Esophagus muscularis mucosa (tissue), 4 donors: ENCODE measurements around the gene LRMDA. TPM values are rescaled to one million over a fixed set of nuclear protein-coding genes. Genes with fewer than 3 reads are reported as not detected.

Experiments used
- DNase-seq: peaks from one replicate; pipeline ENCODE4 v3.0.0-alpha.2; 2017; ENCODE audit errors: extremely low spot score
- H3K27ac ChIP-seq, 4 donors: fragments of 200-600 bp; sonication (generic); replicated peaks in 1 of 4; 1 replicate in 3 of 4; 2 replicates in 1 of 4; pipeline ENCODE4 v1.5.1; 2016 to 2019; ENCODE audit warnings: mild to moderate bottlenecking in 1 of 4
- H3K27me3 ChIP-seq, 4 donors: fragments of 200-600 bp; sonication (generic); one replicate each; pipeline versions ENCODE4 v1.5.1 to v1.6.0; 2016 to 2019
- H3K36me3 ChIP-seq, 4 donors: fragments of 200-600 bp; sonication (generic); one replicate each; pipeline ENCODE4 v1.5.1; 2016 to 2019
- H3K4me1 ChIP-seq, 4 donors: fragments of 200-600 bp; sonication (generic); one replicate each; pipeline ENCODE4 v1.5.1; 2016 to 2019
- H3K4me3 ChIP-seq, 4 donors: fragments of 200-600 bp; sonication (generic); 1 replicate in 2 of 4; 2 replicates in 2 of 4; pipeline ENCODE4 v1.5.1; 2016 to 2019; ENCODE audit warnings: mild to moderate bottlenecking in 4 of 4, moderate library complexity in 1 of 4
- H3K9me3 ChIP-seq, 4 donors: fragments of 200-600 bp; sonication (generic); 1 replicate in 3 of 4; 2 replicates in 1 of 4; pipeline ENCODE4 v1.5.1; 2016 to 2019
- CTCF ChIP-seq, 3 experiments: fragments of 200-600 bp in 2 of 3; fragments of 450-650 bp in 1 of 3; sonication (generic) in 2 of 3; IDR thresholded peaks; one replicate each; pipeline ENCODE4 v1.5.1; 2017 to 2019; ENCODE audit warnings: antibody characterized with exemption in 3 of 3, mild to moderate bottlenecking in 2 of 3, moderate library complexity in 1 of 3
- EP300 ChIP-seq: sonication (generic); formaldehyde crosslinking; IDR thresholded peaks from one replicate; pipeline ENCODE4 v1.6.1; 2017; ENCODE audit warnings: antibody characterized with exemption
- POLR2A ChIP-seq: fragments of 450-650 bp; IDR thresholded peaks from one replicate; pipeline ENCODE4 v1.6.1; 2017; ENCODE audit warnings: antibody characterized with exemption, moderate library complexity, mild to moderate bottlenecking, low read depth
- POLR2AphosphoS5 ChIP-seq, 2 donors: sonication (generic); formaldehyde crosslinking; IDR thresholded peaks; one replicate each; pipeline ENCODE4 v1.6.1; 2017; ENCODE audit warnings: antibody characterized with exemption in 2 of 2
- WGBS: methylation state at CpG from one replicate; pipeline ENCODE4 v1.1.5; 2018; 5-methylcytosine and 5-hydroxymethylcytosine counted together
- intact Hi-C: fragments of 100-400 bp; cut with DNase I; formaldehyde crosslinking; loops from one replicate; pipeline ENCODE4 v1.15.1; 2023
- total RNA-seq, 4 donors: library from RNA; depleted of rRNA; stranded (reverse); fragments of >200 nt; gene quantifications; one replicate each; pipeline versions ENCODE4 v1.1.0 to v1.2.1, GENCODE V29; 2016

Gene LRMDA
- total RNA-seq, 4 donors from 2014 or later = 14.3 to 34.9 (median 26.5) TPM

GRCh38 chr10:76287856-76288255, 856.4 kb downstream of the LRMDA start:
- intact Hi-C loops = no loop called here
- TF ChIP-seq POLR2A (no peak), POLR2AphosphoS5 (IDR thresholded peaks at IDR 0.05) (no peak), EP300 (no peak), CTCF (IDR thresholded peaks at IDR 0.05) (no peak)
- 62% methylated on average over 3 of the region's 3 CpGs for WGBS
- Histone ChIP-seq H3K27me3 (no peaks in the 10 kb centered on the region), H3K27ac (no peak overlapping the region), H3K36me3 (no peaks in the 10 kb centered on the region), H3K4me1 (peaks cover 0 to 25% (median 16%) of the 10 kb centered on the region in 4 donors), H3K9me3 (no peaks in the 10 kb centered on the region), H3K4me3 (no peak overlapping the region)
- no peak for DNase-seq

DNA sequence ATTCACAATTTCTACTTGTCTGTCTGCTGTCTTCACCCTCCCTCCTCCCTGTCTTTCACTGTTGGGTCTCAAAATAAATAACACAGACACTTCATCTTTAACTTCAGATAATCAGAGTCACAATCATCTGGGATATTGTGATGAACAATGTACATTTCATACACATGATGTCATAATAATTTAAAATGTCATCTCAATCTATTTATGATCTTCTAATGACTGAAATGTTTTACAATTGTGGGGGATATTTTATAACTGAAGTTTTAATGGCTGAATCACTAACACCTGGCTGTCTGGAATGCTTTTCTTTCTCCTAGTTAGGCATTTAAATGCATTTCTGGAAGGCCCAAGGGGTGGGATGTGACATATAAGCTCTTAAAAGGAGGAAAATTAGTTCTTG, 859.8 kb downstream of the LRMDA start:
- no peaks in the 10 kb centered on the region for H3K27me3 ChIP-seq
- H3K27ac ChIP-seq = no peak overlapping the region
- no peaks in the 10 kb centered on the region for H3K36me3 ChIP-seq
- no peak overlapping the region for H3K4me3 ChIP-seq
- intact Hi-C loops = no loop called here
- peaks cover 0 to 25% (median 16%) of the 10 kb centered on the region in 4 donors for H3K4me1 ChIP-seq
- H3K9me3 ChIP-seq = no peaks in the 10 kb centered on the region
- TF ChIP-seq EP300 (no peak), POLR2AphosphoS5 (IDR thresholded peaks at IDR 0.05) (no peak), POLR2A (no peak), CTCF (IDR thresholded peaks at IDR 0.05) (no peak)
- DNase-seq = no peak

GRCh38 chr10:76291885-76292284, 860.5 kb downstream of the LRMDA start:
- intact Hi-C loops = no loop called here
- 90% methylated on average over 4 of the region's 4 CpGs for WGBS
- H3K4me1 ChIP-seq = peaks cover 0 to 20% (median 12%) of the 10 kb centered on the region in 4 donors

GRCh38 chr10:76296957-76297356, 865.5 kb downstream of the LRMDA start:
- Histone ChIP-seq H3K4me3 (no peak overlapping the region), H3K27ac (no peak overlapping the region), H3K36me3 (no peaks in the 10 kb centered on the region), H3K27me3 (no peaks in the 10 kb centered on the region), H3K4me1 (peaks cover 0 to 22% (median 5%) of the 10 kb centered on the region in 4 donors), H3K9me3 (no peaks in the 10 kb centered on the region)
- 84% methylated on average over 3 of the region's 3 CpGs for WGBS
- TF ChIP-seq POLR2AphosphoS5 (IDR thresholded peaks at IDR 0.05) (no peak), POLR2A (no peak), CTCF (IDR thresholded peaks at IDR 0.05) (no peak), EP300 (no peak)
- intact Hi-C loops = no loop called here
- no peak for DNase-seq

More at GRCh38 chr10:76291885-76292284, 860.5 kb downstream of the LRMDA start:
- peak; percentile 5 for DNase-seq
- Histone ChIP-seq H3K4me3 (no peak overlapping the region), H3K27me3 (no peaks in the 10 kb centered on the region), H3K27ac (no peak overlapping the region), H3K9me3 (no peaks in the 10 kb centered on the region), H3K36me3 (no peaks in the 10 kb centered on the region)
- TF ChIP-seq CTCF (IDR thresholded peaks at IDR 0.05) (no peak), EP300 (no peak), POLR2A (no peak), POLR2AphosphoS5 (IDR thresholded peaks at IDR 0.05) (no peak)

GRCh38 chr10:76297358-76297757, 865.9 kb downstream of the LRMDA start:
- DNase-seq = no peak
- no peak for TF ChIP-seq POLR2A
- no peak for TF ChIP-seq CTCF (IDR thresholded peaks at IDR 0.05)
- TF ChIP-seq POLR2AphosphoS5 (IDR thresholded peaks at IDR 0.05) = no peak
- TF ChIP-seq EP300 = no peak
- H3K4me1 ChIP-seq = peaks cover 3 to 25% (median 6%) of the 10 kb centered on the region in 4 donors
- no peaks in the 10 kb centered on the region for H3K36me3 ChIP-seq
- H3K27ac ChIP-seq = no peak overlapping the region
- intact Hi-C loops = no loop called here
- H3K9me3 ChIP-seq = no peaks in the 10 kb centered on the region
- no peaks in the 10 kb centered on the region for H3K27me3 ChIP-seq
- 85% methylated on average over 4 of the region's 4 CpGs for WGBS
- no peak overlapping the region for H3K4me3 ChIP-seq
